Activated CD4-positive, alpha-beta T cell treated with anti-CD3 and anti-CD28 coated beads for 36 hours (primary cell): ENCODE measurements around the gene TMEM248. TPM values are rescaled to one million over a fixed set of nuclear protein-coding genes. Genes with fewer than 3 reads are reported as not detected.
A peak's percentile ranks its signal among the peaks of the same experiment; 100 is the strongest.
"Not testable (repeated sequence)": the region's sequence is repeated elsewhere in the genome, so short reads cannot be mapped to it uniquely, and the experiment has no call there.

Experiments used
- ATAC-seq: fragments of 200-7000 bp; cut with Tn5 transposase; one replicate; pipeline ENCODE4 v1.10.0; 2021; ENCODE audit warnings: mild to moderate bottlenecking, moderate library complexity
- CTCF ChIA-PET: fragments of 350-600 bp; sonication (Branson Sonifier 250); formaldehyde crosslinking; loops from one replicate; lab custom pipeline; 2021; ENCODE audit warnings: antibody characterized with exemption; lab: Charles Lee
- POLR2A ChIA-PET: fragments of 350-600 bp; sonication (Branson Sonifier 250); formaldehyde crosslinking; loops from one replicate; lab custom pipeline; 2021; ENCODE audit warnings: antibody characterized with exemption, inconsistent platforms; lab: Charles Lee
- DNase-seq: peaks from one replicate; pipeline ENCODE4 v3.0.0-alpha.2; 2020
- H3K27ac Mint-ChIP-seq: one replicate; pipeline ENCODE4 v1.8.0; 2021; ENCODE audit warnings: mixed read lengths
- H3K27me3 Mint-ChIP-seq: one replicate; pipeline ENCODE4 v1.8.0; 2021; ENCODE audit warnings: mixed read lengths
- H3K36me3 Mint-ChIP-seq: one replicate; pipeline ENCODE4 v1.8.0; 2021; ENCODE audit warnings: low read depth, mixed read lengths
- H3K4me1 Mint-ChIP-seq: one replicate; pipeline ENCODE4 v1.8.0; 2021; ENCODE audit warnings: mixed read lengths
- H3K4me3 Mint-ChIP-seq: one replicate; pipeline ENCODE4 v1.8.0; 2021; ENCODE audit warnings: mild to moderate bottlenecking, moderate library complexity, mixed read lengths
- H3K9me3 Mint-ChIP-seq: one replicate; pipeline ENCODE4 v1.8.0; 2021; ENCODE audit warnings: low read depth, mixed read lengths
- intact Hi-C, 2 experiments: fragments of 100-400 bp; cut with DNase I in 1 of 2; cut with micrococcal nuclease in 1 of 2; formaldehyde crosslinking; loops; one replicate each; pipeline versions ENCODE4 v1.14.2 to v1.15.1; 2022 to 2024; cut with DNase I, micrococcal nuclease
- total RNA-seq, 2 experiments: library from RNA; stranded (reverse); gene quantifications; one replicate each; pipeline ENCODE4 v1.2.3, GENCODE V29; 2021

TMEM248 gene
- total RNA-seq, 2 experiments from 2014 or later = 70.5 to 85.8 TPM

GRCh38 chr7:66908598-66908997, 12.4 kb upstream of the TMEM248 start:
- DNase-seq, H3K9me3 Mint-ChIP-seq, H3K27me3 Mint-ChIP-seq, CTCF ChIA-PET, H3K4me1 Mint-ChIP-seq, H3K36me3 Mint-ChIP-seq, POLR2A ChIA-PET, H3K27ac Mint-ChIP-seq, ATAC-seq, H3K4me3 Mint-ChIP-seq, intact Hi-C loops: not testable (repeated sequence)

- POLR2A ChIA-PET = no interaction called here
- no peaks in the 10 kb centered on the region for H3K4me1 Mint-ChIP-seq
- no peak overlapping the region for H3K27ac Mint-ChIP-seq
- no peak for DNase-seq
- no peak overlapping the region for H3K4me3 Mint-ChIP-seq
- no peak for ATAC-seq
- intact Hi-C loops = no loop called here
- CTCF ChIA-PET = no interaction called here
- H3K9me3 Mint-ChIP-seq = no peaks in the 10 kb centered on the region
- H3K27me3 Mint-ChIP-seq = no peaks in the 10 kb centered on the region
- H3K36me3 Mint-ChIP-seq = no peaks in the 10 kb centered on the region
Measured at GRCh38 chr7:66910789-66911188, 10.2 kb upstream of the TMEM248 start.

GRCh38 chr7:66911191-66911590, 9.8 kb upstream of the TMEM248 start:
- H3K9me3 Mint-ChIP-seq, H3K36me3 Mint-ChIP-seq, H3K27ac Mint-ChIP-seq, intact Hi-C loops, CTCF ChIA-PET, H3K4me3 Mint-ChIP-seq, H3K27me3 Mint-ChIP-seq, ATAC-seq, DNase-seq, H3K4me1 Mint-ChIP-seq: not testable (repeated sequence)
- POLR2A ChIA-PET = interaction anchor here (0.6 kb wide), 1 partner anchor 12 kb away, joined by 9 read pairs; no protein-coding TSS in a partner anchor

- intact Hi-C loops = no loop called here
- Mint-ChIP-seq H3K9me3 (no peaks in the 10 kb centered on the region), H3K4me1 (no peaks in the 10 kb centered on the region), H3K27ac (no peak overlapping the region), H3K27me3 (no peaks in the 10 kb centered on the region), H3K4me3 (no peak overlapping the region), H3K36me3 (no peaks in the 10 kb centered on the region)
- ChIA-PET CTCF (no interaction called here), POLR2A (no interaction called here)
- ATAC-seq (no peak), DNase-seq (no peak)
Measured at GRCh38 chr7:66912195-66912594, 8.8 kb upstream of the TMEM248 start.

- Mint-ChIP-seq H3K27me3 (no peaks in the 10 kb centered on the region), H3K9me3 (no peaks in the 10 kb centered on the region), H3K4me3 (no peak overlapping the region), H3K27ac (no peak overlapping the region), H3K4me1 (no peaks in the 10 kb centered on the region), H3K36me3 (no peaks in the 10 kb centered on the region)
- POLR2A ChIA-PET = no interaction called here
- DNase-seq (no peak), ATAC-seq (no peak)
- CTCF ChIA-PET = interaction anchor here (0.6 to 1.2 kb wide), 3 partner anchors 9 to 345 kb away, joined by 3 to 5 read pairs (median 4); no protein-coding TSS in a partner anchor
- intact Hi-C loops = no loop called here
Measured at GRCh38 chr7:66913118-66914037, 7.6 kb upstream of the TMEM248 start.

- CTCF ChIA-PET, H3K9me3 Mint-ChIP-seq, H3K27ac Mint-ChIP-seq, POLR2A ChIA-PET, ATAC-seq, H3K27me3 Mint-ChIP-seq, intact Hi-C loops, H3K4me3 Mint-ChIP-seq, DNase-seq: not testable (repeated sequence)
- Mint-ChIP-seq H3K4me1 (peaks cover 15% of the 10 kb centered on the region), H3K36me3 (peaks cover 14% of the 10 kb centered on the region)
Measured at GRCh38 chr7:66917904-66918303, 3.1 kb upstream of the TMEM248 start.

- DNase-seq (no peak), ATAC-seq (no peak)
- Mint-ChIP-seq H3K27ac (peak overlapping the region; percentile 32), H3K36me3 (peaks cover 14% of the 10 kb centered on the region), H3K4me1 (peaks cover 27% of the 10 kb centered on the region), H3K27me3 (no peaks in the 10 kb centered on the region), H3K4me3 (peak overlapping the region; percentile 96), H3K9me3 (no peaks in the 10 kb centered on the region)
- ChIA-PET CTCF (interaction anchor here (0.8 kb wide), 1 partner anchor 301 kb away, joined by 4 read pairs; no protein-coding TSS in a partner anchor), POLR2A (no interaction called here)
- intact Hi-C loops = no loop called here
Measured at GRCh38 chr7:66919304-66919703, 1.7 kb upstream of the TMEM248 start.

- H3K9me3 Mint-ChIP-seq = no peaks in the 10 kb centered on the region
- H3K27ac Mint-ChIP-seq = no peak overlapping the region
- POLR2A ChIA-PET = no interaction called here
- ATAC-seq (no peak), DNase-seq (no peak)
- CTCF ChIA-PET = no interaction called here
- H3K27me3 Mint-ChIP-seq = no peaks in the 10 kb centered on the region
- H3K4me1 Mint-ChIP-seq = peaks cover 27% of the 10 kb centered on the region
- intact Hi-C loops = loop anchor here (1.0 to 5.0 kb wide), 6 partner anchors 36 to 1882 kb away; partner anchors contain the start of gene GUSB (in 1 of the 2)
- H3K4me3 Mint-ChIP-seq = peak overlapping the region; percentile 96
- H3K36me3 Mint-ChIP-seq = peaks cover 14% of the 10 kb centered on the region
Measured at GRCh38 chr7:66919704-66920103, 1.3 kb upstream of the TMEM248 start.

- intact Hi-C loops = loop anchor here (1.0 to 5.0 kb wide), 6 partner anchors 37 to 1883 kb away; partner anchors contain the start of gene GUSB (in 1 of the 2)
- no peak for DNase-seq
- no peaks in the 10 kb centered on the region for H3K27me3 Mint-ChIP-seq
- no peak for ATAC-seq
- peaks cover 17% of the 10 kb centered on the region for H3K36me3 Mint-ChIP-seq
- peak overlapping the region; percentile 96 for H3K4me3 Mint-ChIP-seq
- H3K4me1 Mint-ChIP-seq = peaks cover 30% of the 10 kb centered on the region
- no peaks in the 10 kb centered on the region for H3K9me3 Mint-ChIP-seq
- peak overlapping the region; percentile 76 for H3K27ac Mint-ChIP-seq
- CTCF ChIA-PET = no interaction called here
- POLR2A ChIA-PET = interaction anchor here (0.7 kb wide), 1 partner anchor 96 kb away, joined by 4 read pairs; no protein-coding TSS in a partner anchor
Measured at GRCh38 chr7:66920256-66920655, 769 bp upstream of the TMEM248 start.

- ATAC-seq = no peak
- POLR2A ChIA-PET = interaction anchor here (0.6 kb wide), 1 partner anchor 34 kb away, joined by 3 read pairs; no protein-coding TSS in a partner anchor
Measured at GRCh38 chr7:66921396-66921917, 432 bp downstream of the TMEM248 start.

GRCh38 chr7:66921918-66922486, 977 bp downstream of the TMEM248 start:
- H3K36me3 Mint-ChIP-seq = peaks cover 25% of the 10 kb centered on the region
- POLR2A ChIA-PET = no interaction called here

More at GRCh38 chr7:66921396-66921917, 432 bp downstream of the TMEM248 start:
- Mint-ChIP-seq H3K27ac (peak overlapping the region; percentile 98), H3K4me1 (peaks cover 36% of the 10 kb centered on the region), H3K36me3 (peaks cover 22% of the 10 kb centered on the region), H3K27me3 (no peaks in the 10 kb centered on the region), H3K9me3 (no peaks in the 10 kb centered on the region), H3K4me3 (peak overlapping the region; percentile 99)
- intact Hi-C loops = loop anchor here (1.0 to 5.0 kb wide), 13 partner anchors 34 to 1884 kb away; partner anchors contain the start of genes GUSB (in 1 of the 2), RABGEF1 (in 1 of the 2), SBDS (in 1 of the 2) and TYW1 (in 1 of the 2)
- CTCF ChIA-PET = interaction anchor here (0.5 to 2.9 kb wide), 6 partner anchors 18 to 641 kb away, joined by 3 to 12 read pairs (median 3); no protein-coding TSS in a partner anchor
- peak; percentile 37 for DNase-seq

More at GRCh38 chr7:66921918-66922486, 977 bp downstream of the TMEM248 start:
- Mint-ChIP-seq H3K27me3 (no peaks in the 10 kb centered on the region), H3K27ac (peak overlapping the region; percentile 98), H3K4me3 (peak overlapping the region; percentile 99), H3K4me1 (peaks cover 42% of the 10 kb centered on the region), H3K9me3 (no peaks in the 10 kb centered on the region)
- intact Hi-C loops = loop anchor here (1.0 to 5.0 kb wide), 13 partner anchors 35 to 1885 kb away; partner anchors contain the start of genes GUSB (in 1 of the 2), RABGEF1 (in 1 of the 2), SBDS (in 1 of the 2) and TYW1 (in 1 of the 2)
- DNase-seq = peak; percentile 38
- ATAC-seq = no peak
- CTCF ChIA-PET = interaction anchor here (0.5 to 2.9 kb wide), 5 partner anchors 17 to 380 kb away, joined by 3 to 12 read pairs (median 3); no protein-coding TSS in a partner anchor
